HG03108 (cell line): Measurements from ENCODE around the gene TFB2M.
"Not testable (repeated sequence)": the region's sequence is repeated elsewhere in the genome, so short reads cannot be mapped to it uniquely, and the experiment has no call there.

Source experiments
- ATAC-seq: cut with Tn5 transposase; IDR thresholded peaks from one replicate; pipeline ENCODE4 v1.9.1; 2021; ENCODE audit warnings: moderate library complexity; ENCODE audit not compliant: unreplicated experiment

The TFB2M gene, protein sequence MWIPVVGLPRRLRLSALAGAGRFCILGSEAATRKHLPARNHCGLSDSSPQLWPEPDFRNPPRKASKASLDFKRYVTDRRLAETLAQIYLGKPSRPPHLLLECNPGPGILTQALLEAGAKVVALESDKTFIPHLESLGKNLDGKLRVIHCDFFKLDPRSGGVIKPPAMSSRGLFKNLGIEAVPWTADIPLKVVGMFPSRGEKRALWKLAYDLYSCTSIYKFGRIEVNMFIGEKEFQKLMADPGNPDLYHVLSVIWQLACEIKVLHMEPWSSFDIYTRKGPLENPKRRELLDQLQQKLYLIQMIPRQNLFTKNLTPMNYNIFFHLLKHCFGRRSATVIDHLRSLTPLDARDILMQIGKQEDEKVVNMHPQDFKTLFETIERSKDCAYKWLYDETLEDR

DNA sequence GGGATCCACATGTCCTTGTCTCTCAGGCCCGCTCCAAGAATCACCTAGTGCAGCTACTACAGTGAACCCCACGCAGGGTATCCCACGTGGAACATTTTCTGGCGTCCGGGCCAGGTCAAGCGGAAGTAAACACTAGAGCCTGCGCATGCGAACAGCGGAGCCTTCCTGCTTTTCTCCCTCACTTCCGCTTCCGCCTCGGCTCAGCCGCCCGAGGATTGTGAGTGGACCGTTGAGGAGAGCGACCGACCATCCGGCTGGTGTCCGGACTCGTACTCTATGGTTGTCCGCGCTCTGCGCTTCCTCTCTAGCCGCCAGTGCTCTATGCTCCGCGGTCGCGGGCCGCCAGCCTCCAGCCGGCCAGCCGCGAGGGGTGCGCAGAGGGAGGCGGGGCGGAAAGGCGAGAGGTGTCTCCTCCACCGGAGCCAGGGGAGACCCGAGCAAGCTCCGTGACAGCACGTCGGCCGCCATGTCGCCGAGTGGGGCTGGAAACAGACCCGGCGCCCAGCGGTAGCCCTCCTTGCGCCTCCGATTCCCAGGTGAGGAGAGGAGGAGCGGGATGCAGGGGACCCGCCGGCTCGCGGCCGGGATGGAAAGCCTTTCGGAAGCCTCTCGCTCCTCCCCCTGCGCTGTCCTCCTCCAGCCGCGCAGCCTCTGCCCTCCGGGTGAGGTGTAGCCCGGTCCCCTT, at the start of gene TFB2M, which contains the start of gene CNST:
TSS of gene TFB2M (minus strand) at position 134 of the 685 bp plus-strand sequence. CDS start at position 11, 123 bp downstream.
TSS of gene CNST (plus strand) at position 329 of the 685 bp plus-strand sequence. CDS start 25,107 bp downstream, outside the sequence.
- ATAC-seq = peak; percentile 93

DNA sequence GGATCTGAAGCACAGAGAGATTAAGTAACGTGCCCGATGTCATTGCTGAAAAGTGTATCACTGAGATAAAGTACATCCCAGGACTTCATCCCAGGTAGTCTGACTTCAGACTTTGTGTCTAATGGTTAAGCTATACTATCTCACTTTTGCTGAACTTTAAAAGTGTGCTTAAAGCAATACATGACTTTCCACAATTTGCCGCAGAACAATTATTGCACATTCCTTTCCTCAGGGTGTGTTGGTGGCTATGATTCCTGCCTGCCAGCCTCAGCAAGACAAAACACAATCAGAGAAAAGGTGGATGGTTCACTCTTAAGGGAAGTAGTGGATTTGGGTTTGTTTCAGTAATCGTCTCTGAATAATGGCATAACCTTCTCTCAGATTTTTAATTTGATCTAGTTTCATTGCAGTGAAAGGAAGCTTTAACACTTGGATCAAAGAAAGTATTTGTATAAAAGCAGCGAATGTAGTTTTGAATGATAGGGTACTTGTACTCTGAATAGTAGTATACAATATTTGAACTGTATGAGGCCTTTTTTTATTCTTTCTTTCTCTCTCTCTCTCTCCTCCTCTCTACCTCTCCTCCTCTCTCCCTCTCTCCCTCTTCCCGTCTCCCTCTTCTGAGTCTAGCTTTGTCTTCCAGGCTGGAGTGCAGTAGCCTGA, 47.2 kb upstream of the TFB2M start:
- ATAC-seq = no peak

- no peak for ATAC-seq
Measured at GRCh38 chr1:246609632-246610031, 43.6 kb upstream of the TFB2M start.

DNA sequence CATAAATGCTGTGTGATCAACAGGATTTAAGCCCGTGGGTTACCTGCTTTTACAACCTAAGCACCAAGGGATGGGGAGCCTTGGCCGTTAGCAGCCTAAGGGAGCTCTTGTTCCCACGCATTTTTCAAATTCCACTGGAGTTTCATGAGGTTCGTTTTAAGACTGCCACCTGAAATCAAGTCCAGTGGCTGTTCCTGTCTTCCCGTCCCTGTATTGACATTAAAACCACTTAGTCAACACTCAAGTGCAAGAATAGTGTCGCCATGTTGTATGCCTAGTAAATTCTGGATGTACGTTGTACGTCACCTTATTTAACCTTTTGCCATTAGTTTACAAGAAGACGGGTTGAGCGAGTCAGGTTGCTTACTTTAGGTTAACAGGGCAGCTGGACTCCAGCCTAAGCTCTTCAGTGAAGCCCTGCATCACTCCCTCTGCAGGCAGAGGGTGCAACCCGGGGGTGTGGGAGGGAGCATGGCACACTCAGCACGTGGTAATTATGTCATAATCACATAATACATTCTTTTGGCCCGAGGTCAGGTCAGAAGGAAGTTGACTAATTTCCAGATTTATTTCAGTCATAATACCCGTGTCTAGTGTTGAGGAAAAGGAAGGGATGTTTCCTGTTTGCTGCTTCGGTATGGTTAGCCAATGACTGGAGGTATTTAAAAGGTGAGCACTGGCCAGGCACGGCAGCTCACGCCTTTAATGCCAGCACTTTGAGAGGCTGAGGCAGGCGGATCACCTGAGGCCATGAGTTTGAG, 42.7 kb upstream of the TFB2M start:
- ATAC-seq = no peak

- no peak for ATAC-seq
Measured at GRCh38 chr1:246607462-246607861, 41.4 kb upstream of the TFB2M start.

DNA sequence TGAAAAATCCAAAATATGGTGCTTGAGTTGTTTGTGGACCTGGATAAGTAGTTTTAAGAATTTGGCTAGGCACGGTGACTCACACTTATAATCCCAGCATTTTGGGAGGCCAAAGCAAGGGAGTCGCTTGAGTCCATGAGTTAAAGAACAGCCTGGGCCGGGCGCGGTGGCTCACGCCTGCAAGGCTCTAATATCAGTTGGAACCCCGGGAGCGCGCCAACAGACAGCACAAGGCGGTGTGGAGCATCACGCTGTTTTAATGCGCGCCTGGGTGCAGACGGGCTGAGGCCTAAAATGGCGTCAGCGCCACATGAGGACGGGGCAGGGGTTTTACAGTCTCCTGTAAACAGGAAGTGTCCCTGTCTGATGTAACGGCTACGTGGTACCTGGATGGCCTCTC, 39.2 kb upstream of the TFB2M start:
- not testable (repeated sequence) for ATAC-seq

DNA sequence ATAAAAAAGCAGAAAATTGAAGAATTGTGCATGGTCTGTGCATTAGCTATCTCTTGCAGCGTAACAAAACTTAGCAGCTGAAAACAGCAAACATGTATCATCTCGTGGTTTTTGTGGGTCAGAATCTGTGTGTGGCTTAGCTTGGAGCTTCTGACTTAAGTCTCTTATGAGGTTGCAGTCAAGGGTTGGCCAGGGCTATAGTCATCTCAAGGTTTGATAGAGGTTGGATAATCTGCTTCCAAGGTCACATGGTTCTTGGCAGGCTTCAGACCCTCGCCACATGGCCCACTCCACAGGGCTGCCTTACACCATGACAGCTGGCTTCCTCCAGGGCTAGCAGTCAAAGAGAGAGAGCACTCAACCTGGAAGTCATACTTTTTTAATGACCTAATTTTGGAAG, 36.1 kb upstream of the TFB2M start:
- ATAC-seq = no peak

- no peak for ATAC-seq
Measured at GRCh38 chr1:246600579-246600978, 34.5 kb upstream of the TFB2M start.

- ATAC-seq = no peak
Measured at GRCh38 chr1:246599315-246599714, 33.3 kb upstream of the TFB2M start.

DNA sequence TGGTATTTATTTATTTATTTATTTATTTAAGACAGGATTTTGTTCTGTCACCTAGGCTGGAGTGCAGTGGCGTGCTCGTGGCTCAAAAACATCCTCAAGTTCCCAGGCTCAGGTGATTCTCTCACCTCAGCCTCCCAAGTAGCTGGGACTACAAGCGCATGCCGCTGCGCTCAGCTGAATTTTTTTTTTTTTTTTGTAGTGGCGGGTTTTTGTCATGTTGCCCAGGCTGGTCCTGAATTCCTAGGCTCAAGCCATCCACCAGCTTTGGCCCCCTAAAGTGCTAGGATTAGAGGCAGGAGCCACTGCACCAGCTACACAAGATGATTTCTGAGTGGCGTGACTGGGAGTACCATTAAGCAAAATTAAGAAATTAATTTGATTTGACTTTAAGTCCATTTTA, 31.9 kb upstream of the TFB2M start:
- no peak for ATAC-seq

- ATAC-seq = no peak
Measured at GRCh38 chr1:246597340-246597739, 31.3 kb upstream of the TFB2M start.

- no peak for ATAC-seq
Measured at GRCh38 chr1:246595146-246595545, 29.1 kb upstream of the TFB2M start.

DNA sequence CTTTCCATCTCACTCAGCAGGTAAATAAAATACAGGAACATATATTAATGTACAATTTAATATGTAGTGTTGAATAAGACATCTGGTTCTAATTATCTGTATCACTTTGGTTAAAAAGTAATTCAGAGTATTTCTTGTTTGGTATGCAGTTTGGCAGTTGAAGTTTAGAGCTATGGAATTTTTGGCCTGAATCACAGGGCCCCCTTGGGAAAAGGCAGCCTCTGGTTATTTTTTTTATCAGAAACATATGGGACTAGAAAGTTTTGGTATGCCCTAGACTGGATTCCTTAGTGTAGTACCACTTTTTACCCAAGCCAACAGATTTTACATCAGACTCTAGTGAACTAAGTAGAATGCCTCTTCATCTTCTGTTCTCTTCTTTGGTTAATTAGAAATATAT, 26.6 kb upstream of the TFB2M start:
- ATAC-seq = no peak

DNA sequence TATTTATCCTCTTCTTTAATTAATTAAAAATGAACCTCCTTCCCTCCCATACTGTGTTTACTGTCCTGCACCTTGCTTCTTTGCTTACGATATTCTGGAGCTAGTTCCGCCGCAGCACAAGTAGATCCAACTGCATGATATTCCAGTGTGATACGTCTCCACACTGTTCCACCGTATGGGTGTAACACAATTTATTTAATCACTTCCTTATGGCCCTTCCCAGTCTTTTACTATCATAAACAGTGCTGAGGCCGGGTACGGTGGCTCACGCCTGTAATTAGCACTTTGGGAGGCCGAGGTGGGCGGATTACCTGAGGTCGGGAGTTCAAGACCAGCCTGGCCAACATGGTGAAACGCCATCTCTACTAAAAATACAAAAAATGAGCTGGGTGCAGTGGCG, 25.9 kb upstream of the TFB2M start:
- ATAC-seq = no peak

- peak; percentile 98 for ATAC-seq
Measured at GRCh38 chr1:246591504-246591903, 25.4 kb upstream of the TFB2M start.

- ATAC-seq = peak; percentile 34
Measured at GRCh38 chr1:246591047-246591446, 25.0 kb upstream of the TFB2M start.

- ATAC-seq = not testable (repeated sequence)
Measured at GRCh38 chr1:246589919-246590318, 23.9 kb upstream of the TFB2M start.

- ATAC-seq = no peak
Measured at GRCh38 chr1:246588159-246588721, 22.2 kb upstream of the TFB2M start.

DNA sequence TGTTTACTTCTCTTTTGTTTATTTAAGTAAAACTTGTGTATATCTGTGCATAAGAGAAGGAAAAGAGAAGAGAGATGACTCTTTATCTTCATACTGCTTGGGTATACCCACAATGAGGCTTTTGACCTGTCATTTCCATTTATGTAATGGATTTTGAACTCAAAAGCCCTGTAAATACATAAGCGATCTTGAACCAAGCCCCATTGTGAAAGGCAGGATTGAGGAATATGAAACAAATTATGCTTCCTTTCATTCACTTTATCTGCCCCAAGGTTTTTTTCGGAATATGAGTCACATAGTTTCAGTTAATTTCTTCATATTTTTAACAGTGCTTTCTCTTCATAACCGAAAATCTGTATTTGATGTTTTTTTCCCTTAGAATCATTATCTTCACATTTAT, 21.5 kb upstream of the TFB2M start:
- no peak for ATAC-seq

- ATAC-seq = no peak
Measured at GRCh38 chr1:246587032-246587431, 21.0 kb upstream of the TFB2M start.
